ENCODE results near the gene RIPK4.
A peak's percentile ranks its signal among the peaks of the same experiment; 100 is the strongest.

Gene RIPK4

GRCh38 chr21:41765973-41766882 is 624 bp downstream of the RIPK4 start:
- H3K4me3 ChIP-seq (ENCODE audit: low read depth, low read length) = peak overlapping the region; percentile 34
- DNase-seq (ENCODE audit: low read depth, low spot score) = no peak
- in situ Hi-C loops (cut with HindIII; ENCODE audit: low sequenced_read_pairs) = no loop called here
- TF ChIP-seq CTCF (IDR thresholded peaks at IDR 0.05; ENCODE audit: low read depth, low read length) = no peak

- no peak overlapping the region for H3K4me3 ChIP-seq (ENCODE audit: low read depth, low read length)
- no peak for TF ChIP-seq CTCF (IDR thresholded peaks at IDR 0.05; ENCODE audit: low read depth, low read length)
- in situ Hi-C loops (cut with HindIII; ENCODE audit: low sequenced_read_pairs) = no loop called here
- no peak for DNase-seq (ENCODE audit: low read depth, low spot score)
These were observed 1.4 kb downstream of the RIPK4 start for GRCh38 chr21:41765420-41765821.

- H3K4me3 ChIP-seq (ENCODE audit: low read depth, low read length) = no peak overlapping the region
- DNase-seq (ENCODE audit: low read depth, low spot score) = no peak
- no peak for TF ChIP-seq CTCF (IDR thresholded peaks at IDR 0.05; ENCODE audit: low read depth, low read length)
- in situ Hi-C loops (cut with HindIII; ENCODE audit: low sequenced_read_pairs) = no loop called here
These were observed 2.1 kb downstream of the RIPK4 start for GRCh38 chr21:41764558-41765419.

GRCh38 chr21:41763996-41764395 is 2.9 kb downstream of the RIPK4 start:
- no peak overlapping the region for H3K4me3 ChIP-seq (ENCODE audit: low read depth, low read length)
- no peak for TF ChIP-seq CTCF (IDR thresholded peaks at IDR 0.05; ENCODE audit: low read depth, low read length)
- in situ Hi-C loops (cut with HindIII; ENCODE audit: low sequenced_read_pairs) = no loop called here

GRCh38 chr21:41763398-41763931 is 3.4 kb downstream of the RIPK4 start:
- in situ Hi-C loops (cut with HindIII; ENCODE audit: low sequenced_read_pairs) = no loop called here
- TF ChIP-seq CTCF (IDR thresholded peaks at IDR 0.05; ENCODE audit: low read depth, low read length) = no peak
- H3K4me3 ChIP-seq (ENCODE audit: low read depth, low read length) = no peak overlapping the region
- DNase-seq (ENCODE audit: low read depth, low spot score) = no peak

More at GRCh38 chr21:41763996-41764395, 2.9 kb downstream of the RIPK4 start:
- DNase-seq (ENCODE audit: low read depth, low spot score) = no peak

GRCh38 chr21:41762753-41763152 is 4.1 kb downstream of the RIPK4 start:
- in situ Hi-C loops (cut with HindIII; ENCODE audit: low sequenced_read_pairs) = no loop called here
- TF ChIP-seq CTCF (IDR thresholded peaks at IDR 0.05; ENCODE audit: low read depth, low read length) = no peak
- H3K4me3 ChIP-seq (ENCODE audit: low read depth, low read length) = no peak overlapping the region
- no peak for DNase-seq (ENCODE audit: low read depth, low spot score)

Data from astrocyte of the spinal cord (primary cell).